Activated CD8-positive, alpha-beta T cell treated with anti-CD3 and anti-CD28 coated beads for 36 hours (primary cell): ENCODE measurements around the gene B4GALT3. TPM values are rescaled to one million over a fixed set of nuclear protein-coding genes. Genes with fewer than 3 reads are reported as not detected.

Experiments used
- ATAC-seq: fragments of 200-7000 bp; cut with Tn5 transposase; one replicate; pipeline ENCODE4 v1.10.0; 2021; ENCODE audit warnings: mild to moderate bottlenecking, moderate library complexity
- CTCF ChIA-PET: fragments of 350-600 bp; sonication (Branson Sonifier 250); formaldehyde crosslinking; loops from one replicate; lab custom pipeline; 2021; ENCODE audit warnings: antibody characterized with exemption; lab: Charles Lee
- POLR2A ChIA-PET: fragments of 350-600 bp; sonication (Branson Sonifier 250); formaldehyde crosslinking; loops from one replicate; lab custom pipeline; 2021; ENCODE audit warnings: antibody characterized with exemption; lab: Charles Lee
- DNase-seq: peaks from one replicate; pipeline ENCODE4 v3.0.0-alpha.2; 2020
- H3K27ac Mint-ChIP-seq: one replicate; pipeline ENCODE4 v1.8.0; 2021; ENCODE audit warnings: mild to moderate bottlenecking, mixed read lengths
- H3K27me3 Mint-ChIP-seq: one replicate; pipeline ENCODE4 v1.8.0; 2021; ENCODE audit warnings: mixed read lengths
- H3K36me3 Mint-ChIP-seq: one replicate; pipeline ENCODE4 v1.8.0; 2021; ENCODE audit warnings: low read depth, mixed read lengths
- H3K4me1 Mint-ChIP-seq: one replicate; pipeline ENCODE4 v1.8.0; 2021; ENCODE audit warnings: low read depth, mixed read lengths
- H3K4me3 Mint-ChIP-seq: one replicate; pipeline ENCODE4 v1.8.0; 2021; ENCODE audit warnings: mild to moderate bottlenecking, moderate library complexity, mixed read lengths
- H3K9me3 Mint-ChIP-seq: one replicate; pipeline ENCODE4 v1.8.0; 2021; ENCODE audit warnings: mixed read lengths
- CTCF ChIP-seq: fragments of 200-600 bp; IDR thresholded peaks from one replicate; pipeline ENCODE4 v1.8.0; 2022; ENCODE audit warnings: antibody characterized with exemption, mild to moderate bottlenecking
- intact Hi-C: fragments of 100-400 bp; cut with micrococcal nuclease; formaldehyde crosslinking; loops from one replicate; pipeline ENCODE4 v1.10.0; 2022
- total RNA-seq, 2 experiments: library from RNA; stranded (reverse); gene quantifications; one replicate each; pipeline ENCODE4 v1.2.3, GENCODE V29; 2021

B4GALT3 gene
- total RNA-seq, 2 experiments from 2014 or later: 39.9 to 40.8 TPM

GRCh38 chr1:161200421-161200991 lies 23.2 kb upstream of the B4GALT3 start:
- Mint-ChIP-seq H3K27me3 (no peaks in the 10 kb centered on the region), H3K4me3 (peak overlapping the region; percentile 89), H3K36me3 (peaks cover 24% of the 10 kb centered on the region), H3K27ac (peak overlapping the region; percentile 96), H3K4me1 (peaks cover 50% of the 10 kb centered on the region), H3K9me3 (no peaks in the 10 kb centered on the region)
- ChIA-PET POLR2A (interaction anchor here (1.0 to 6.3 kb wide), 6 partner anchors 8 to 30 kb away, joined by 3 to 82 read pairs (median 12); partner anchors contain the start of genes APOA2, FCER1G and TOMM40L), CTCF (interaction anchor here (1.4 to 18.7 kb wide), 3 partner anchors 8 to 182 kb away, joined by 6 to 306 read pairs (median 76); partner anchors contain the start of genes APOA2 and TOMM40L)
- ATAC-seq: peak; percentile 43
- DNase-seq: peak; percentile 43
- no peak for TF ChIP-seq CTCF
- intact Hi-C loops: no loop called here

GRCh38 chr1:161199506-161200139 lies 22.3 kb upstream of the B4GALT3 start:
- peak overlapping the region; percentile 89 for H3K4me3 Mint-ChIP-seq
- H3K27me3 Mint-ChIP-seq: no peaks in the 10 kb centered on the region
- intact Hi-C loops: loop anchor here (10.0 kb wide), 1 partner anchor 105 kb away; the partner anchor contains the start of gene MPZ
- ChIA-PET POLR2A (interaction anchor here (1.2 to 6.3 kb wide), 2 partner anchors 23 kb away, joined by 3 to 82 read pairs; partner anchors contain the start of genes APOA2 and TOMM40L), CTCF (interaction anchor here (0.7 to 18.7 kb wide), 4 partner anchors 9 to 23 kb away, joined by 3 to 306 read pairs (median 4); partner anchors contain the start of genes APOA2 and TOMM40L)
- H3K27ac Mint-ChIP-seq: peak overlapping the region; percentile 96
- DNase-seq (no peak), ATAC-seq (no peak)
- TF ChIP-seq CTCF: no peak
- peaks cover 51% of the 10 kb centered on the region for H3K4me1 Mint-ChIP-seq
- H3K9me3 Mint-ChIP-seq: no peaks in the 10 kb centered on the region
- peaks cover 17% of the 10 kb centered on the region for H3K36me3 Mint-ChIP-seq

GRCh38 chr1:161198897-161199431 lies 21.7 kb upstream of the B4GALT3 start, which contains the start of gene ADAMTS4:
Gene ADAMTS4 (minus strand): TSS chr1:161199054. CDS start chr1:161198627, 427 bp downstream.
- DNase-seq: no peak
- Mint-ChIP-seq H3K4me3 (peak within 1 kb of the TSS; percentile 89), H3K9me3 (no peaks in the 10 kb centered on the region), H3K27ac (peak within 1 kb of the TSS; percentile 96), H3K4me1 (peaks cover 44% of the 10 kb centered on the region), H3K27me3 (no peaks in the 10 kb centered on the region), H3K36me3 (peaks cover 10% of the 10 kb centered on the region)
- POLR2A ChIA-PET: interaction anchor here (1.2 to 6.3 kb wide), 2 partner anchors 22 to 24 kb away, joined by 3 to 82 read pairs; partner anchors contain the start of genes APOA2 and TOMM40L
- intact Hi-C loops: loop anchor here (10.0 kb wide), 1 partner anchor 106 kb away; the partner anchor contains the start of gene MPZ
- TF ChIP-seq CTCF: no peak
- no peak for ATAC-seq
- CTCF ChIA-PET: interaction anchor here (0.7 to 18.7 kb wide), 5 partner anchors 8 to 183 kb away, joined by 3 to 306 read pairs (median 4); partner anchors contain the start of genes APOA2 and TOMM40L

- intact Hi-C loops: loop anchor here (10.0 kb wide), 1 partner anchor 106 kb away; the partner anchor contains the start of gene MPZ
- H3K27me3 Mint-ChIP-seq: no peaks in the 10 kb centered on the region
- ChIA-PET POLR2A (interaction anchor here (1.2 to 6.3 kb wide), 2 partner anchors 21 to 24 kb away, joined by 3 to 82 read pairs; partner anchors contain the start of genes APOA2 and TOMM40L), CTCF (interaction anchor here (0.8 to 18.7 kb wide), 2 partner anchors 25 to 184 kb away, joined by 5 to 306 read pairs; partner anchors contain the start of genes APOA2 and TOMM40L)
- no peak overlapping the region for H3K4me3 Mint-ChIP-seq
- peaks cover 7% of the 10 kb centered on the region for H3K36me3 Mint-ChIP-seq
- H3K4me1 Mint-ChIP-seq: peaks cover 38% of the 10 kb centered on the region
- H3K9me3 Mint-ChIP-seq: no peaks in the 10 kb centered on the region
- H3K27ac Mint-ChIP-seq: peak overlapping the region; percentile 26
- ATAC-seq: no peak
- no peak for TF ChIP-seq CTCF
- no peak for DNase-seq
Measured at GRCh38 chr1:161198194-161198896, 21.0 kb upstream of the B4GALT3 start.
